PC-9 (cell line): ENCODE results near the gene SMIM38.

Experiments
- EZH2 ChIP-seq: fragments of 200-600 bp; sonication (generic); IDR thresholded peaks from 2 replicates; pipeline ENCODE4 v1.8.0; 2017; ENCODE audit warnings: antibody characterized with exemption, low read depth
- TF ChIP-seq, protein P1 (sequence below): fragments of 200-600 bp; sonication (generic); conservative IDR thresholded peaks from 2 replicates; pipeline ENCODE4 v1.6.1; 2017; ENCODE audit warnings: mixed run types, antibody characterized with exemption, mild to moderate bottlenecking, moderate library complexity

DNA sequence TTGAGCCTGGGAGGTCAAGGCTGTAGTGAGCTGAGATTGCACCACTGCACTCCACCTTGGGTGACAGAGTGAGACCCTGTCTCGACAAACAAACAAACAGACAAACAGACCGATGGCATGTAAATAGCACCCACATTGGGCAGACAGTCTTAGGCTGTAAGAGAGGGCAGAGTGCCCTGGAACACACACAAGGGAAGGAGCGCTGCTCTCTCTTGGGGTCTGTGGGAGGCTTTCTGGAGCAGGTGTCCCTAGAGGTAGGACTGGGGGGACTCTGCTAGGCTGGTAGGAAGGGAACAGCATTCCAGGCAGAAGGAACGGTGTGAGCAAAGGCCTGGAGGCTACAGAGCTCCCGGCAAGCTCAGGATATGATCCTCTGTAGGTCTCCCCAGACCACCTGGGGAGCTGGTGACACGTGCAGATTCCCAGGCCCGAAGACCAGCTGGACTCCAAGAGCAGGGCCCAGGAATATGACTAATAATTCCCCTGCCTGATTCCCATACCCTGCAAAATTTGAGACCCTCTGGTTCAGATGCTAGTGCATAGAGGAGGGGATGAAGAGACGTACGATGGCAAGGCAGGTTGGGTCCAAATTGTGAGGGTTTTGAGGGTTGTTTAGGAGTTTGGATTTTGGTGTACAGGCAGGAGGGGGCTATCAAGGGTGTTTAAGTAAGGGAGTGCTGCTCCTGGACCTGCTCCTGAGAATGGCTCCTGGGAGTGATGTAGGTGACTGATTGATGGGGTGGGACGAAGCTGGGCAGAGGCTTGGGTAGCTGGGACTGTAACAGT is 11.6 kb downstream of the SMIM38 start:
- TF ChIP-seq, protein P1, sequence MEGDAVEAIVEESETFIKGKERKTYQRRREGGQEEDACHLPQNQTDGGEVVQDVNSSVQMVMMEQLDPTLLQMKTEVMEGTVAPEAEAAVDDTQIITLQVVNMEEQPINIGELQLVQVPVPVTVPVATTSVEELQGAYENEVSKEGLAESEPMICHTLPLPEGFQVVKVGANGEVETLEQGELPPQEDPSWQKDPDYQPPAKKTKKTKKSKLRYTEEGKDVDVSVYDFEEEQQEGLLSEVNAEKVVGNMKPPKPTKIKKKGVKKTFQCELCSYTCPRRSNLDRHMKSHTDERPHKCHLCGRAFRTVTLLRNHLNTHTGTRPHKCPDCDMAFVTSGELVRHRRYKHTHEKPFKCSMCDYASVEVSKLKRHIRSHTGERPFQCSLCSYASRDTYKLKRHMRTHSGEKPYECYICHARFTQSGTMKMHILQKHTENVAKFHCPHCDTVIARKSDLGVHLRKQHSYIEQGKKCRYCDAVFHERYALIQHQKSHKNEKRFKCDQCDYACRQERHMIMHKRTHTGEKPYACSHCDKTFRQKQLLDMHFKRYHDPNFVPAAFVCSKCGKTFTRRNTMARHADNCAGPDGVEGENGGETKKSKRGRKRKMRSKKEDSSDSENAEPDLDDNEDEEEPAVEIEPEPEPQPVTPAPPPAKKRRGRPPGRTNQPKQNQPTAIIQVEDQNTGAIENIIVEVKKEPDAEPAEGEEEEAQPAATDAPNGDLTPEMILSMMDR = no peak
- no peak for TF ChIP-seq EZH2
